Panc1 (cell line): ENCODE results near the gene OTOL1. TPM values are rescaled to one million over a fixed set of nuclear protein-coding genes. Genes with fewer than 3 reads are reported as not detected.

Experiments used
- ATAC-seq: fragments of 200-7000 bp; cut with Tn5 transposase; 2 replicates; pipeline ENCODE4 v1.9.1; 2020; ENCODE audit warnings: mild to moderate bottlenecking, moderate library complexity
- BruUV-seq: library from RNA; stranded (reverse); fragments of 400-500 nt; replicated peaks from 2 replicates; lab custom pipeline; 2021; lab: Mats Ljungman, UMichigan
- CTCF ChIA-PET: fragments of 300-600 bp; sonication (Branson Sonifier 250); formaldehyde crosslinking; loops from one replicate; lab custom pipeline; 2022; ENCODE audit warnings: antibody characterized with exemption; lab: Charles Lee
- POLR2A ChIA-PET: fragments of 300-600 bp; sonication (Branson Sonifier 250); formaldehyde crosslinking; loops from one replicate; lab custom pipeline; 2022; ENCODE audit warnings: antibody characterized with exemption; lab: Charles Lee
- DNase-seq: peaks from one replicate; pipeline ENCODE4 v3.0.0-alpha.2; 2010; ENCODE audit warnings: low read depth, low spot score
- H3K27ac ChIP-seq: 2 replicates; pipeline ENCODE4 v1.5.1; 2011; ENCODE audit warnings: mild to moderate bottlenecking, low read length, inconsistent platforms
- H3K27me3 ChIP-seq: fragments of 200-500 bp; sonication (Bioruptor generic); 2 replicates; pipeline ENCODE4 v1.6.0; 2014; ENCODE audit warnings: low read length, inconsistent platforms; ENCODE audit not compliant: control insufficient read depth, insufficient read depth
- H3K36me3 ChIP-seq: fragments of 200-500 bp; sonication (Bioruptor generic); 2 replicates; pipeline ENCODE4 v1.5.1; 2014; ENCODE audit warnings: inconsistent platforms, mild to moderate bottlenecking, low read length, moderate library complexity; ENCODE audit not compliant: control insufficient read depth, insufficient read depth
- H3K4me1 ChIP-seq: 2 replicates; pipeline ENCODE4 v1.5.1; 2011; ENCODE audit warnings: inconsistent platforms, mild to moderate bottlenecking, low read length, moderate library complexity; ENCODE audit not compliant: control insufficient read depth, insufficient read depth
- H3K4me3 ChIP-seq, 2 experiments: 2 replicates each; pipeline ENCODE4 v1.5.1; 2011 to 2012; ENCODE audit warnings: low read depth in 2 of 2, low read length in 2 of 2, mild to moderate bottlenecking in 2 of 2, inconsistent platforms in 1 of 2, moderate library complexity in 1 of 2
- H3K9me3 ChIP-seq: fragments of 200-500 bp; sonication (Bioruptor generic); 2 replicates; pipeline ENCODE4 v1.5.1; 2014; ENCODE audit warnings: low read depth, mild to moderate bottlenecking, inconsistent platforms, low read length, moderate library complexity; ENCODE audit not compliant: control insufficient read depth, insufficient read depth
- POLR2AphosphoS5 ChIP-seq: IDR thresholded peaks from 2 replicates; pipeline ENCODE4 v1.6.1; 2012; ENCODE audit warnings: mild to moderate bottlenecking, low read depth, low read length, moderate library complexity
- REST ChIP-seq, 2 experiments: IDR thresholded peaks; 2 replicates each; pipeline ENCODE4 v1.6.1; 2011 to 2012; ENCODE audit warnings: low read depth in 2 of 2, control low read depth in 1 of 2, low read length in 1 of 2, mild to moderate bottlenecking in 1 of 2, moderate library complexity in 1 of 2; ENCODE audit not compliant: insufficient read depth in 1 of 2
- SIN3A ChIP-seq: IDR thresholded peaks from 2 replicates; pipeline ENCODE4 v1.6.1; 2012; ENCODE audit warnings: low read depth, mild to moderate bottlenecking, low read length, moderate library complexity, borderline replicate concordance; ENCODE audit not compliant: insufficient read depth
- TCF7L2 ChIP-seq: IDR thresholded peaks from 2 replicates; pipeline ENCODE4 v1.6.1; 2011; ENCODE audit warnings: mild to moderate bottlenecking, low read depth, low read length, inconsistent platforms
- in situ Hi-C: cut with HindIII; loops from 2 replicates; pipeline ENCODE4 v1.10.0; 2016; ENCODE audit warnings: low sequenced_read_pairs, low pct_unique_long_range_greater_than_20kb
- intact Hi-C: fragments of 100-400 bp; cut with micrococcal nuclease; formaldehyde crosslinking; loops from one replicate; pipeline ENCODE4 v1.10.0; 2022; ENCODE audit not compliant: unreplicated experiment
- total RNA-seq: library from RNA; stranded (reverse); gene quantifications from one replicate; pipeline ENCODE4 v1.2.1, GENCODE V29; 2021; ENCODE audit not compliant: unreplicated experiment
- TF ChIP-seq, protein P1 (sequence below): fragments of 450-650 bp; IDR thresholded peaks from 2 replicates; pipeline ENCODE4 v1.5.1; 2017; ENCODE audit warnings: mild to moderate bottlenecking

Gene OTOL1
- total RNA-seq, 1 experiment from 2014 or later = not detected

GRCh38 chr3:161455962-161456361 is 40.6 kb upstream of the OTOL1 start:
- no peak for TF ChIP-seq SIN3A
- TF ChIP-seq, protein P1, sequence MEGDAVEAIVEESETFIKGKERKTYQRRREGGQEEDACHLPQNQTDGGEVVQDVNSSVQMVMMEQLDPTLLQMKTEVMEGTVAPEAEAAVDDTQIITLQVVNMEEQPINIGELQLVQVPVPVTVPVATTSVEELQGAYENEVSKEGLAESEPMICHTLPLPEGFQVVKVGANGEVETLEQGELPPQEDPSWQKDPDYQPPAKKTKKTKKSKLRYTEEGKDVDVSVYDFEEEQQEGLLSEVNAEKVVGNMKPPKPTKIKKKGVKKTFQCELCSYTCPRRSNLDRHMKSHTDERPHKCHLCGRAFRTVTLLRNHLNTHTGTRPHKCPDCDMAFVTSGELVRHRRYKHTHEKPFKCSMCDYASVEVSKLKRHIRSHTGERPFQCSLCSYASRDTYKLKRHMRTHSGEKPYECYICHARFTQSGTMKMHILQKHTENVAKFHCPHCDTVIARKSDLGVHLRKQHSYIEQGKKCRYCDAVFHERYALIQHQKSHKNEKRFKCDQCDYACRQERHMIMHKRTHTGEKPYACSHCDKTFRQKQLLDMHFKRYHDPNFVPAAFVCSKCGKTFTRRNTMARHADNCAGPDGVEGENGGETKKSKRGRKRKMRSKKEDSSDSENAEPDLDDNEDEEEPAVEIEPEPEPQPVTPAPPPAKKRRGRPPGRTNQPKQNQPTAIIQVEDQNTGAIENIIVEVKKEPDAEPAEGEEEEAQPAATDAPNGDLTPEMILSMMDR = no peak
- no peak for TF ChIP-seq REST (IDR thresholded peaks at IDR 0.05; ENCODE audit: insufficient read depth in 1 of 2, low read depth in 2 of 2, low read length in 1 of 2)
- TF ChIP-seq POLR2AphosphoS5 = no peak
- no peak for TF ChIP-seq TCF7L2
- H3K4me3 ChIP-seq = no peak overlapping the region
- no peaks in the 10 kb centered on the region for H3K4me1 ChIP-seq
- in situ Hi-C loops (no loop called here), intact Hi-C loops (no loop called here)
- H3K27ac ChIP-seq = no peak overlapping the region
- no peak for ATAC-seq
- no peaks in the 10 kb centered on the region for H3K36me3 ChIP-seq
- DNase-seq = no peak
- POLR2A ChIA-PET = interaction anchor here (0.7 kb wide), 1 partner anchor 10 kb away, joined by 3 read pairs; no protein-coding TSS in a partner anchor
- BruUV-seq = no TSS peak
- no peaks in the 10 kb centered on the region for H3K9me3 ChIP-seq
- CTCF ChIA-PET = no interaction called here
- no peaks in the 10 kb centered on the region for H3K27me3 ChIP-seq

- POLR2A ChIA-PET = no interaction called here
- DNase-seq (no peak), ATAC-seq (no peak)
- CTCF ChIA-PET = no interaction called here
- in situ Hi-C loops = no loop called here
- TF ChIP-seq SIN3A (no peak), TCF7L2 (no peak), POLR2AphosphoS5 (no peak), REST (IDR thresholded peaks at IDR 0.05; ENCODE audit: insufficient read depth in 1 of 2, low read depth in 2 of 2, low read length in 1 of 2) (no peak)
- TF ChIP-seq, protein P1 = no peak
- H3K27me3 ChIP-seq = no peaks in the 10 kb centered on the region
- intact Hi-C loops = no loop called here
- H3K9me3 ChIP-seq = no peaks in the 10 kb centered on the region
- BruUV-seq = no TSS peak
- H3K36me3 ChIP-seq = no peaks in the 10 kb centered on the region
- no peaks in the 10 kb centered on the region for H3K4me1 ChIP-seq
- no peak overlapping the region for H3K4me3 ChIP-seq
- H3K27ac ChIP-seq = no peak overlapping the region
Measured at GRCh38 chr3:161462138-161462537, 34.5 kb upstream of the OTOL1 start.
